SK-N-SH (cell line): ENCODE data around the gene ZNF341. TPM values are rescaled to one million over a fixed set of nuclear protein-coding genes. Genes with fewer than 3 reads are reported as not detected.

Experiments
- CTCF ChIA-PET: fragments of 300-600, 350-600 bp; formaldehyde crosslinking; extraction: SDS; loops from one replicate; lab custom pipeline; 2021; lab: Yijun Ruan, JAX
- POLR2A ChIA-PET: fragments of 350-600 bp; sonication (Branson Sonifier 250); formaldehyde crosslinking; extraction: SDS; loops from one replicate; lab custom pipeline; 2020; ENCODE audit warnings: antibody characterized with exemption, inconsistent platforms; lab: Yijun Ruan, JAX
- DNase-seq: peaks from one replicate; pipeline ENCODE4 v3.0.0; 2012
- H2AFZ ChIP-seq: fragments of 200-600 bp; sonication (generic); 2 replicates; pipeline ENCODE4 v1.8.1; 2016; ENCODE audit warnings: antibody characterized with exemption, mild to moderate bottlenecking, low read depth
- H3F3A ChIP-seq: fragments of 200-600 bp; sonication (generic); replicated peaks from 2 replicates; pipeline ENCODE3; 2016; ENCODE audit warnings: antibody characterized with exemption, mild to moderate bottlenecking; ENCODE audit not compliant: insufficient read depth
- H3K27ac ChIP-seq, 2 experiments: fragments of 200-500 bp in 1 of 2; fragments of 200-600 bp in 1 of 2; sonication (Bioruptor generic) in 1 of 2; sonication (generic), shearing (Covaris generic) in 1 of 2; 2 replicates each; pipeline versions ENCODE4 v1.5.1 to v1.6.1; 2014 to 2016; ENCODE audit warnings: low read depth in 2 of 2, inconsistent platforms in 1 of 2, low read length in 1 of 2, mild to moderate bottlenecking in 1 of 2, mixed read lengths in 1 of 2
- H3K27me3 ChIP-seq: fragments of 200-600 bp; sonication (generic), shearing (Covaris generic); 2 replicates; pipeline ENCODE4 v1.6.1; 2016; ENCODE audit warnings: mixed run types; ENCODE audit not compliant: insufficient read depth
- H3K36me3 ChIP-seq, 2 experiments: fragments of 200-500 bp in 1 of 2; fragments of 200-600 bp in 1 of 2; sonication (Bioruptor generic) in 1 of 2; sonication (generic) in 1 of 2; replicated peaks in 1 of 2; 2 replicates each; pipeline versions ENCODE3 to v1.5.1; 2014 to 2016; ENCODE audit warnings: low read length in 1 of 2, mild to moderate bottlenecking in 1 of 2; ENCODE audit not compliant: insufficient read depth in 2 of 2, control insufficient read depth in 1 of 2
- H3K4me1 ChIP-seq, 2 experiments: fragments of 200-500 bp in 1 of 2; fragments of 200-600 bp in 1 of 2; sonication (Bioruptor generic) in 1 of 2; sonication (generic), shearing (Covaris generic) in 1 of 2; 2 replicates each; pipeline versions ENCODE4 v1.5.1 to v1.6.1; 2014 to 2016; ENCODE audit warnings: low read depth in 1 of 2, low read length in 1 of 2, mixed run types in 1 of 2; ENCODE audit not compliant: insufficient read depth in 2 of 2, control insufficient read depth in 1 of 2
- H3K4me2 ChIP-seq: fragments of 200-600 bp; sonication (generic), shearing (Covaris generic); 2 replicates; pipeline ENCODE4 v1.6.1; 2017; ENCODE audit warnings: mixed run types
- H3K4me3 ChIP-seq, 2 experiments: fragments of 200-500 bp in 1 of 2; fragments of 200-600 bp in 1 of 2; sonication (Bioruptor generic) in 1 of 2; sonication (generic), shearing (Covaris generic) in 1 of 2; 2 replicates each; pipeline versions ENCODE4 v1.5.1 to v1.8.1; 2014 to 2016; ENCODE audit warnings: low read depth in 2 of 2, inconsistent platforms in 1 of 2, low read length in 1 of 2, mild to moderate bottlenecking in 1 of 2, mixed read lengths in 1 of 2, moderate library complexity in 1 of 2
- H3K79me2 ChIP-seq: fragments of 200-600 bp; sonication (generic); 2 replicates; pipeline ENCODE4 v1.8.1; 2017; ENCODE audit warnings: mild to moderate bottlenecking; ENCODE audit not compliant: insufficient read depth
- H3K9ac ChIP-seq: fragments of 200-600 bp; sonication (generic); 2 replicates; pipeline ENCODE4 v1.6.1; 2017; ENCODE audit warnings: mixed run types
- H3K9me2 ChIP-seq: fragments of 200-600 bp; sonication (generic); 2 replicates; pipeline ENCODE4 v1.6.1; 2017; ENCODE audit warnings: mixed run types
- H3K9me3 ChIP-seq: fragments of 200-600 bp; sonication (generic); 2 replicates; pipeline ENCODE4 v1.6.1; 2017; ENCODE audit warnings: mixed run types, mild to moderate bottlenecking, moderate library complexity
- H4K20me1 ChIP-seq: fragments of 200-600 bp; sonication (generic); 2 replicates; pipeline ENCODE4 v1.6.1; 2017; ENCODE audit warnings: mild to moderate bottlenecking, mixed run types; ENCODE audit not compliant: insufficient read depth
- CHD2 ChIP-seq: fragments of 150-350 bp; IDR thresholded peaks from 2 replicates; pipeline ENCODE4 v1.6.1; 2018; ENCODE audit warnings: low read length; ENCODE audit not compliant: partially characterized antibody
- CTCF ChIP-seq: fragments of 200-600 bp; sonication (generic); IDR thresholded peaks from 2 replicates; pipeline ENCODE4 v1.6.1; 2017; ENCODE audit warnings: antibody characterized with exemption, mild to moderate bottlenecking, moderate library complexity
- EZH2phosphoT487 ChIP-seq: fragments of 200-600 bp; sonication (generic); IDR thresholded peaks from 2 replicates; pipeline ENCODE4 v1.6.1; 2017; ENCODE audit warnings: low read depth, mixed run types, mild to moderate bottlenecking, antibody characterized with exemption, moderate library complexity, borderline replicate concordance
- FOXM1 ChIP-seq: IDR thresholded peaks from 2 replicates; pipeline ENCODE4 v1.4.0; 2012; ENCODE audit warnings: low read depth, mild to moderate bottlenecking
- GABPA ChIP-seq: IDR thresholded peaks from 2 replicates; pipeline ENCODE4 v1.4.0; 2012; ENCODE audit warnings: low read depth, mild to moderate bottlenecking
- MEF2A ChIP-seq: IDR thresholded peaks from 2 replicates; pipeline ENCODE4 v1.4.0; 2012; ENCODE audit warnings: low read depth, borderline replicate concordance
- RAD21 ChIP-seq: IDR thresholded peaks from 2 replicates; pipeline ENCODE4 v1.6.1; 2012; ENCODE audit warnings: mild to moderate bottlenecking, low read length
- SMC3 ChIP-seq: IDR thresholded peaks from 2 replicates; pipeline ENCODE4 v1.6.1; 2012; ENCODE audit warnings: low read depth, low read length, improper control_type of control experiment
- USF1 ChIP-seq: IDR thresholded peaks from 2 replicates; pipeline ENCODE4 v1.4.0; 2012; ENCODE audit warnings: low read depth, borderline replicate concordance
- USF2 ChIP-seq: fragments of 150-350 bp; IDR thresholded peaks from 2 replicates; pipeline ENCODE4 v1.6.1; 2017; ENCODE audit warnings: antibody characterized with exemption, low read length, low read depth, borderline replicate concordance
- ZBTB33 ChIP-seq: IDR thresholded peaks from 2 replicates; pipeline ENCODE4 v1.4.0; 2012; ENCODE audit warnings: low read depth, borderline replicate concordance
- WGBS: methylation state at CpG from one replicate; pipeline ENCODE4 v1.1.6; 2017; ENCODE audit warnings: low lambda C conversion rate; 5-methylcytosine and 5-hydroxymethylcytosine counted together
- polyA plus RNA-seq, 3 experiments: library from polyadenylated mRNA; depleted of rRNA; stranded (reverse); fragments of >200 nt; gene quantifications; 2 replicates each; pipeline ENCODE4 v1.2.3, GENCODE V29; 2012
- TF ChIP-seq, protein P1 (sequence below): IDR thresholded peaks from 2 replicates; pipeline ENCODE4 v1.6.1; 2012; ENCODE audit warnings: mild to moderate bottlenecking, low read depth, low read length, moderate library complexity

ZNF341 gene
- polyA plus RNA-seq, 1 of the 3 experiments (the other 2 are of a cell fraction), result 3.2 TPM

GRCh38 chr20:33727115-33727479, 4.7 kb upstream of the ZNF341 start (continued):
- TF ChIP-seq MEF2A, result no peak

DNA sequence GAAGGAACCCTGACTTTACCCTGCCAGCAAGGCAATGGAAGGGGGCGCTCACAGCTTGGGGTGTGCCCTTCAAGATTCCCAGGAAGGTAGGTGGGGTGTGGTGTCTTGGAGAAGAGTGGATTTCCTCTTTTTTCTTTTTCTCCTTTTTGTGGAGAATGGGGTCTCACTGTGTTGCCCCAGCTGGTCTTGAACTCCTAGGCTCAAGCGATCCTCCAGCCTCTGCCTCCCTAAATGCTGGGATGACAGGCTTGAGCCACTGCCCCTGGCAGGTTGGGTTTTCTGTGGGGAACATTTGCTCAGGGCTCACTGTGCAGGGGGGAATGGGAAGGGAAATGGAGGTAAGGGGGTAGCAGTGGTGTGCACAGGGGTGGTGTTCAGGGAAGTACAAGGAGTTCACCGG, 4.0 kb upstream of the ZNF341 start:
- CTCF ChIA-PET, result interaction anchor here (2.0 kb wide), 1 partner anchor 60 kb away, joined by 6 read pairs; no protein-coding TSS in a partner anchor
- 85% methylated on average over 3 of the region's 3 CpGs for WGBS
- TF ChIP-seq, protein P1, sequence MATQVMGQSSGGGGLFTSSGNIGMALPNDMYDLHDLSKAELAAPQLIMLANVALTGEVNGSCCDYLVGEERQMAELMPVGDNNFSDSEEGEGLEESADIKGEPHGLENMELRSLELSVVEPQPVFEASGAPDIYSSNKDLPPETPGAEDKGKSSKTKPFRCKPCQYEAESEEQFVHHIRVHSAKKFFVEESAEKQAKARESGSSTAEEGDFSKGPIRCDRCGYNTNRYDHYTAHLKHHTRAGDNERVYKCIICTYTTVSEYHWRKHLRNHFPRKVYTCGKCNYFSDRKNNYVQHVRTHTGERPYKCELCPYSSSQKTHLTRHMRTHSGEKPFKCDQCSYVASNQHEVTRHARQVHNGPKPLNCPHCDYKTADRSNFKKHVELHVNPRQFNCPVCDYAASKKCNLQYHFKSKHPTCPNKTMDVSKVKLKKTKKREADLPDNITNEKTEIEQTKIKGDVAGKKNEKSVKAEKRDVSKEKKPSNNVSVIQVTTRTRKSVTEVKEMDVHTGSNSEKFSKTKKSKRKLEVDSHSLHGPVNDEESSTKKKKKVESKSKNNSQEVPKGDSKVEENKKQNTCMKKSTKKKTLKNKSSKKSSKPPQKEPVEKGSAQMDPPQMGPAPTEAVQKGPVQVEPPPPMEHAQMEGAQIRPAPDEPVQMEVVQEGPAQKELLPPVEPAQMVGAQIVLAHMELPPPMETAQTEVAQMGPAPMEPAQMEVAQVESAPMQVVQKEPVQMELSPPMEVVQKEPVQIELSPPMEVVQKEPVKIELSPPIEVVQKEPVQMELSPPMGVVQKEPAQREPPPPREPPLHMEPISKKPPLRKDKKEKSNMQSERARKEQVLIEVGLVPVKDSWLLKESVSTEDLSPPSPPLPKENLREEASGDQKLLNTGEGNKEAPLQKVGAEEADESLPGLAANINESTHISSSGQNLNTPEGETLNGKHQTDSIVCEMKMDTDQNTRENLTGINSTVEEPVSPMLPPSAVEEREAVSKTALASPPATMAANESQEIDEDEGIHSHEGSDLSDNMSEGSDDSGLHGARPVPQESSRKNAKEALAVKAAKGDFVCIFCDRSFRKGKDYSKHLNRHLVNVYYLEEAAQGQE, result no peak
- TF ChIP-seq SMC3 (no peak), GABPA (no peak), FOXM1 (no peak), RAD21 (no peak), USF2 (no peak), ZBTB33 (no peak), USF1 (no peak), EZH2phosphoT487 (no peak), CTCF (no peak), CHD2 (no peak)
- TF ChIP-seq, all 33 proteins: peak for 0

More for the DNA sequence above, 4.0 kb upstream of the ZNF341 start:
- H3K79me2 ChIP-seq, result no peaks in the 10 kb centered on the region
- no peak overlapping the region for H2AFZ ChIP-seq
- no peaks in the 10 kb centered on the region for H3K9me3 ChIP-seq
- no peaks in the 10 kb centered on the region for H3K9me2 ChIP-seq
- no peak for DNase-seq
- POLR2A ChIA-PET, result no interaction called here
- H3F3A ChIP-seq, result peaks cover 3% of the 10 kb centered on the region
- H3K27me3 ChIP-seq, result no peaks in the 10 kb centered on the region
- no peak overlapping the region for H3K4me3 ChIP-seq
- no peaks in the 10 kb centered on the region for H3K36me3 ChIP-seq
- H3K4me1 ChIP-seq, result peaks cover 4 to 7% of the 10 kb centered on the region in 2 experiments; a peak in 2 of 4 replicates
- H3K4me2 ChIP-seq, result no peak overlapping the region
- no peak overlapping the region for H3K27ac ChIP-seq
- H3K9ac ChIP-seq, result no peak overlapping the region
- H4K20me1 ChIP-seq, result no peaks in the 10 kb centered on the region
